GM12801 (cell line): ENCODE results near the gene PPP3CA.

Experiments used
- TF ChIP-seq, protein P1 (sequence below): IDR thresholded peaks from one replicate; pipeline ENCODE4 v1.5.1; 2011; ENCODE audit warnings: control low read depth; ENCODE audit not compliant: insufficient read length; ENCODE audit errors: extremely low read depth

Gene PPP3CA

DNA sequence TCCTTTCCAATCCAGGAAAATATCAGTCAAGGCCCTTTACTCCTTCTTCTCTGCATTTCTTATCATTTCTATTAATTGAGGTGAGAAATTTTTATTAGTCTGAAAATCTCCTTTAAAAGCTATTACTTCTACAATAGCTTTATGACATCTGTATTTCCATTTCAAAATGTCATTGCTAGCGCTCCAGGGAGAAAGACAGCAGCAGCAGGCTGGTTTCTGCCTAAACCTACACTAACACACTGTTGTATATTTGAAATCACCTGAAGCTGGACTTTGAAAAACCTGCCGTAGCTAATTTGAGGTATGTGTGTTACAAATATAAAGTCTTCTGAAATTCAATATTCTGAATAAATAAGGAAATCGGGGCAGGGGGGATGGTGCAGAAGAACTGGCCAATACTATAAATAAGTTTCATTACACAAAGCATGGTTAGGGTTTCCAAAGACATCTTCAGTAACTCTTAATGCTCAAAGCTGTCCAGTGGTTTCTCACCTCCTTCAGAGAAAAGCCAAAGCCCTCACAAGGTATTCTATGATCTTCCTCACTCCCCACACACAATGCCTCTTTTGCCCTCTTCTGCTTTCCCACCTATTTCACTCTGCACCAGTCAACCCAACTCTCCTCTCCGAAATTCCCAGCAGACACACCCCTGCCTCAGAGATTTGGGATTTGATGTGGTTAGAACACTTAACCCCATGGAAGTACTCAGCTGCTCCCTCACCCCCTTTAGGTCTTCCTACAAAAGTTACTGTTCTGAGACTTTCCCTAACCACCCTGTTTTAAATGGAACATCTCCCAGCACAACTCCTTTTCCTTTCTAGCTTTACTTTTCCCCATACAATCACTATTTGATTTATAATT lies 122.7 kb downstream of the PPP3CA start:
- TF ChIP-seq, protein P1, sequence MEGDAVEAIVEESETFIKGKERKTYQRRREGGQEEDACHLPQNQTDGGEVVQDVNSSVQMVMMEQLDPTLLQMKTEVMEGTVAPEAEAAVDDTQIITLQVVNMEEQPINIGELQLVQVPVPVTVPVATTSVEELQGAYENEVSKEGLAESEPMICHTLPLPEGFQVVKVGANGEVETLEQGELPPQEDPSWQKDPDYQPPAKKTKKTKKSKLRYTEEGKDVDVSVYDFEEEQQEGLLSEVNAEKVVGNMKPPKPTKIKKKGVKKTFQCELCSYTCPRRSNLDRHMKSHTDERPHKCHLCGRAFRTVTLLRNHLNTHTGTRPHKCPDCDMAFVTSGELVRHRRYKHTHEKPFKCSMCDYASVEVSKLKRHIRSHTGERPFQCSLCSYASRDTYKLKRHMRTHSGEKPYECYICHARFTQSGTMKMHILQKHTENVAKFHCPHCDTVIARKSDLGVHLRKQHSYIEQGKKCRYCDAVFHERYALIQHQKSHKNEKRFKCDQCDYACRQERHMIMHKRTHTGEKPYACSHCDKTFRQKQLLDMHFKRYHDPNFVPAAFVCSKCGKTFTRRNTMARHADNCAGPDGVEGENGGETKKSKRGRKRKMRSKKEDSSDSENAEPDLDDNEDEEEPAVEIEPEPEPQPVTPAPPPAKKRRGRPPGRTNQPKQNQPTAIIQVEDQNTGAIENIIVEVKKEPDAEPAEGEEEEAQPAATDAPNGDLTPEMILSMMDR = no peak

DNA sequence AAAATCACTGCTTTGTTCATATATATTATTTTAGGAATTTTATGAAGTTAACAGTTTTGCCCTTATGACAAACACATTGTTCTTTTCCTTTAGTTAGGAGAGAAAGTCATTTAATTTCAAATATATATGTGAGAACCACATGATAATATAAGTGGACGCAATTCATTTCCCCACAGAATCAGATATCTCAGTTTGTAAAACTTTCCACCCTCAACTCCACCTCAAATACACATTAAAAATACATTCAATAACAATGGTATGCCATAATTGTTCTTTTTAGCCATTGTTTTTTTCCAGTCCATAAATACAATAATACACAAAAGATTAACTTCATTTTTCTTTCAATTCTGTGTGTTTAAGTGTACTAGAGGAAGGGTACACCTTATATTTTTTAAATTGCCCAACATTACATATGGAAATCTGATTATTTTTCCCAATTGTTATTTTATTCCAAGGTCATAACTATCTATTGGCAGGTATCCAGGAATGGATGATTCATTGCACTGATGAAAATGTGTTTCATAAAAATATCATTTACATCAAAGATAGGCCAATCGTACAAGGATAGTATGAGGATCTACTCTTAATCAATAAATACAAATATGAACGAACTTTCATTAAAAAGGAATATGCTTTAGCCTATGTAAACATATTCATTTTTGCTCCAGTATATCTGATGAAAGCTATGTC lies 125.0 kb downstream of the PPP3CA start:
- TF ChIP-seq, protein P1 = no peak

DNA sequence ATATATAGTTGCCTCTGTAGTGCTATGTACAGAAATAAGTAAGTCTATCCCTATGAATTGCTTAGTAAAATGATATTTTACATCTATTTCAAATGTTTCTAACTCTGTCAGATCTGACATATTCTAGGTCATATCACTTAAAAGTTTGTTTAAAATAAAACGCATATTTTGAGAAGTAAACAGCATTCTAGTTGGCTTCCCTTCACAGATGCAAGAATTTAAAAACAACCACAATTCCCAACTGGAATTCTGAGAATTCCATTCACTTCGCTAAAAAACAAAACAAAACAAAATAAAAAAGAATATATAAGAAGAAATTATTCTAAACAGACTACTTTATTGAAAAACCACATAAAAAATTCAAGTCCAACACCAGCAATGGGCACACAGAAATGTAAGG lies 126.0 kb downstream of the PPP3CA start:
- TF ChIP-seq, protein P1 = no peak

DNA sequence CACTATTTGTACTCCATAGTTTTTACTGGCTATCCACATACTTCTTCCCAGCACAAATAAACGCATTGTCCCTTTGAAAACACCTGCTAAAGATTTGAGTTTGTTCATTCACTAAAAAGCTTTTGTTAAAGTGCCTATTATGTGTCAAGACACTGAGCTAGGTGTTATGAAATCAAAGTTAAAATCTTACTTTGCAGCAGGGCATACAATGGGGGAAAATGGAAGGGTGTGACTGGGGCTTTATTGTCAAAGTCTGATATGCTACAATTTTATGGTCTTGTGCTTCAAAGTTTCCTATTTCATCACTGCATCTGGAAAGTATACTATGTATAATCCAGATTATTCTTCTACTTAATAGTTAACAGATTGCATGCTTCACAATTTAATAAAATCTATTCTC lies 128.4 kb downstream of the PPP3CA start:
- TF ChIP-seq, protein P1 = no peak

DNA sequence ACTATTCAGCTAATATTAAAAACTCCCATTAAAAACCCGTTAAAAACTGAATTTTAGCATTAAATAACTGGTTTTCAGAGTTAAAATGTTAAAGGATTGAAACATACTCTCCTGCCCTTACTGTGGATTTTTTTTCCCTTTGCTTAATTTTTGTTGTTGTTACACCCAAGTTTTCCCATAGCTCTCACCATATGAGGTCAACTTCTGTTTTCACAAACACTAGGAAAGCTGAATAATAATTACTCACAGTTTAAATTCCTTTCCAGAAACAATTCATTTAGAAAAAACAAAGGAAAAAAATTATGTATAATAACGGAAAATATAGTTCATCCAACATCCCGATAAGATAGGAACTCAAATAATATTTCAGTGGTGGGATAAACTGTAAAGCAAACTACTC lies 129.0 kb downstream of the PPP3CA start:
- TF ChIP-seq, protein P1 = no peak

DNA sequence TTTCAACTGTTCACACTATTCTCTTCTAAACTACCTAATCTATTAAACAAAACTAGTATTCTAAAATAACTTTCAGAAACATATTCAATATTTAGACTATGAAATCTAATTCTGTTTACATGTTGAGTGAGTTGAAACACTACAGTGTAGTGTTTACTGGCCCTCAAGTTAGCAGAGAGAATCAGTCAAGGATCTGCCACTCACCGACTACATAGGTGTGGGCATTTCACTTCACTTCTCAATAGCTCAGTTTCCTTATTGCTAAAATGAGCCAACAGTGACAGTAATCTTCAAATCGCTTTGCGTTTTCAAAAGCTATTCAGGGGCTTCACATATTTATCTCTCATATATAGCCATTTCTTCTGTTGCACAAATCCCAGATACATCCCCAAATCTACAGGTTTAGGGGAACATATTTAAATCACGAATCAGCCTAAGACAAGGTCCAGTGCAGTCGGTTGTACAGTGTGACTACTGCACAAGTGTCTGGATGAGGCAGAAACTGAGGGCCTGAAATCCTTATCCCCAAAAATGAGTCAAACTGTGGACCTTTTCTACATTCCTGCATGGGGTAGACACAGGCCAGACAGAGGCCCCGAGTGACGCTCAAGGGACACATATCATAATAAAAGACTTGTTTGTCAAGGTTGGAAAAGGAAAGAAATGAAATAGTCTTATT lies 129.8 kb downstream of the PPP3CA start:
- TF ChIP-seq, protein P1 = no peak

DNA sequence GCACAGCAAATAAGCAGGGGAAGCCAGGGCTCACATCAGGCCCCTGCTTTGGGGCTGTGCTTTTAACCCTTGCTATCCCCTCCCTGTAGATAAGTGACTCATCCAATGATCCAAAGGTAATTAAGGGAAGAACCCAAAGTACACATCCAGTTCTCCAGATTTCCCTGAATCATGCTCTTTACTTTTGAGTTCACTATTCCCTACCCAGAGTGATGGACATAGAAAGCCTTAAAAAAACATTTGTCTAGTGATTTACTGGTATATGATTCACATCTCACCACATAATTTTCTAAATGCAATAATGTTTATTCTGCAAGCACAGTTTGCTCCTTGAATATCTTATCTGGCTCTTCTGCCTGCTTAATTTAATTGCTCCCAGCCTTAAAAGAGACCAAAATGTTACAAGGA lies 136.2 kb downstream of the PPP3CA start:
- TF ChIP-seq, protein P1 = no peak
